ENCODE results near the gene FBXO10.
"Not testable (repeated sequence)": the region's sequence is repeated elsewhere in the genome, so short reads cannot be mapped to it uniquely, and the experiment has no call there.

The FBXO10 gene

GRCh38 chr9:37602817-37603216 is 26.6 kb upstream of the FBXO10 start:
- H3K9me3 Mint-ChIP-seq = no peaks in the 10 kb centered on the region
- no peak for TF ChIP-seq CTCF (IDR thresholded peaks at IDR 0.05)
- H3K4me1 Mint-ChIP-seq = no peaks in the 10 kb centered on the region
- H3K27me3 Mint-ChIP-seq (ENCODE audit: low read depth, poor library complexity) = peaks cover 52% of the 10 kb centered on the region
- H3K36me3 Mint-ChIP-seq (ENCODE audit: low read depth) = no peaks in the 10 kb centered on the region
- H3K4me3 Mint-ChIP-seq = no peak overlapping the region
- H3K27ac Mint-ChIP-seq = no peak overlapping the region
- DNase-seq = no peak

GRCh38 chr9:37602061-37602460 is 25.9 kb upstream of the FBXO10 start:
- H3K27ac Mint-ChIP-seq; H3K9me3 Mint-ChIP-seq; H3K4me3 Mint-ChIP-seq; H3K36me3 Mint-ChIP-seq (ENCODE audit: low read depth); DNase-seq; H3K4me1 Mint-ChIP-seq: not testable (repeated sequence)
- H3K27me3 Mint-ChIP-seq (ENCODE audit: low read depth, poor library complexity) = peaks cover 48% of the 10 kb centered on the region

GRCh38 chr9:37596504-37596903 is 20.3 kb upstream of the FBXO10 start:
- no peak for DNase-seq
- Mint-ChIP-seq H3K9me3 (no peaks in the 10 kb centered on the region), H3K36me3 (ENCODE audit: low read depth) (no peaks in the 10 kb centered on the region), H3K4me3 (no peak overlapping the region), H3K4me1 (peaks cover 12% of the 10 kb centered on the region), H3K27ac (no peak overlapping the region), H3K27me3 (ENCODE audit: low read depth, poor library complexity) (peaks cover 34% of the 10 kb centered on the region)
- no peak for TF ChIP-seq CTCF (IDR thresholded peaks at IDR 0.05)

- Mint-ChIP-seq H3K36me3 (ENCODE audit: low read depth) (peaks cover 7% of the 10 kb centered on the region), H3K27me3 (ENCODE audit: low read depth, poor library complexity) (peaks cover 22% of the 10 kb centered on the region), H3K9me3 (no peaks in the 10 kb centered on the region)
Measured at GRCh38 chr9:37593883-37594448, 17.8 kb upstream of the FBXO10 start.

GRCh38 chr9:37592108-37592951 is 16.1 kb upstream of the FBXO10 start, which contains the start of gene TOMM5:
TOMM5 (minus strand) TSS chr9:37592597; CDS start chr9:37592532, 65 bp downstream.
- H3K27me3 Mint-ChIP-seq (ENCODE audit: low read depth, poor library complexity) = peaks cover 21% of the 10 kb centered on the region
- DNase-seq = peak; percentile 86
- no peaks in the 10 kb centered on the region for H3K9me3 Mint-ChIP-seq
- no peak for TF ChIP-seq CTCF (IDR thresholded peaks at IDR 0.05)
- H3K4me3 Mint-ChIP-seq = peak within 1 kb of the TSS; percentile 98
- peak within 1 kb of the TSS; percentile 99 for H3K27ac Mint-ChIP-seq
- peaks cover 29% of the 10 kb centered on the region for H3K4me1 Mint-ChIP-seq
- H3K36me3 Mint-ChIP-seq (ENCODE audit: low read depth) = peaks cover 17% of the 10 kb centered on the region

More at GRCh38 chr9:37593883-37594448, 17.8 kb upstream of the FBXO10 start:
- peak overlapping the region; percentile 69 for H3K4me3 Mint-ChIP-seq
- H3K4me1 Mint-ChIP-seq = peaks cover 29% of the 10 kb centered on the region
- no peak for TF ChIP-seq CTCF (IDR thresholded peaks at IDR 0.05)
- no peak for DNase-seq
- no peak overlapping the region for H3K27ac Mint-ChIP-seq

- no peak for TF ChIP-seq CTCF (IDR thresholded peaks at IDR 0.05)
- H3K4me3 Mint-ChIP-seq = no peak overlapping the region
- no peaks in the 10 kb centered on the region for H3K27me3 Mint-ChIP-seq (ENCODE audit: low read depth, poor library complexity)
- peaks cover 27% of the 10 kb centered on the region for H3K4me1 Mint-ChIP-seq
- DNase-seq = no peak
- H3K36me3 Mint-ChIP-seq (ENCODE audit: low read depth) = peaks cover 58% of the 10 kb centered on the region
- H3K27ac Mint-ChIP-seq = no peak overlapping the region
- H3K9me3 Mint-ChIP-seq = no peaks in the 10 kb centered on the region
Measured at GRCh38 chr9:37587521-37587920, 11.3 kb upstream of the FBXO10 start.

Data from nephron progenitor cell (in vitro differentiated cells).